ENCODE data around the gene SPRN.

SPRN gene

GRCh38 chr10:133405844-133406527, 18.4 kb downstream of the SPRN start:
- no peak for DNase-seq (ENCODE audit: low spot score)

- DNase-seq (ENCODE audit: low spot score) = no peak
Observed at GRCh38 chr10:133405272-133405671, 19.2 kb downstream of the SPRN start.

- no peak for DNase-seq (ENCODE audit: low spot score)
Observed at GRCh38 chr10:133403784-133404183, 20.6 kb downstream of the SPRN start.

GRCh38 chr10:133403359-133403758, 21.1 kb downstream of the SPRN start:
- no peak for DNase-seq (ENCODE audit: low spot score)

GRCh38 chr10:133401981-133402725, 22.3 kb downstream of the SPRN start:
- no peak for DNase-seq (ENCODE audit: low spot score)

GRCh38 chr10:133401500-133401899, 22.9 kb downstream of the SPRN start:
- no peak for DNase-seq (ENCODE audit: low spot score)

- DNase-seq (ENCODE audit: low spot score) = no peak
Observed at GRCh38 chr10:133400624-133401424, 23.6 kb downstream of the SPRN start.

GRCh38 chr10:133399123-133399601, 25.3 kb downstream of the SPRN start:
- DNase-seq (ENCODE audit: low spot score) = no peak

GRCh38 chr10:133397938-133398337, 26.5 kb downstream of the SPRN start:
- no peak for DNase-seq (ENCODE audit: low spot score)

GRCh38 chr10:133396035-133396624, 28.3 kb downstream of the SPRN start:
- DNase-seq (ENCODE audit: low spot score) = no peak

GRCh38 chr10:133394801-133395221, 29.6 kb downstream of the SPRN start:
- DNase-seq (ENCODE audit: low spot score) = no peak

GRCh38 chr10:133394064-133394663, 30.3 kb downstream of the SPRN start, which contains the start of gene MTG1:
Gene MTG1 (plus strand): TSS chr10:133394157. CDS start chr10:133394221, 64 bp downstream.
- peak; percentile 97 for DNase-seq (ENCODE audit: low spot score)

GRCh38 chr10:133393401-133394063, 30.9 kb downstream of the SPRN start:
- DNase-seq (ENCODE audit: low spot score) = no peak

- DNase-seq (ENCODE audit: low spot score) = no peak
Observed at GRCh38 chr10:133391761-133392518, 32.5 kb downstream of the SPRN start.

GRCh38 chr10:133391249-133391635, 33.2 kb downstream of the SPRN start:
- DNase-seq (ENCODE audit: low spot score) = no peak

GRCh38 chr10:133390597-133391248, 33.7 kb downstream of the SPRN start:
- DNase-seq (ENCODE audit: low spot score) = no peak

GRCh38 chr10:133388973-133389818, 35.2 kb downstream of the SPRN start:
- DNase-seq (ENCODE audit: low spot score) = no peak

- DNase-seq (ENCODE audit: low spot score) = no peak
Observed at GRCh38 chr10:133388236-133388972, 36.0 kb downstream of the SPRN start.
